HG02798 (cell line): ENCODE data around the gene KIF20B.

Experiments used
- ATAC-seq: cut with Tn5 transposase; IDR thresholded peaks from one replicate; pipeline ENCODE4 v1.9.1; 2021; ENCODE audit warnings: mild to moderate bottlenecking; ENCODE audit not compliant: unreplicated experiment, poor library complexity

Gene KIF20B

DNA sequence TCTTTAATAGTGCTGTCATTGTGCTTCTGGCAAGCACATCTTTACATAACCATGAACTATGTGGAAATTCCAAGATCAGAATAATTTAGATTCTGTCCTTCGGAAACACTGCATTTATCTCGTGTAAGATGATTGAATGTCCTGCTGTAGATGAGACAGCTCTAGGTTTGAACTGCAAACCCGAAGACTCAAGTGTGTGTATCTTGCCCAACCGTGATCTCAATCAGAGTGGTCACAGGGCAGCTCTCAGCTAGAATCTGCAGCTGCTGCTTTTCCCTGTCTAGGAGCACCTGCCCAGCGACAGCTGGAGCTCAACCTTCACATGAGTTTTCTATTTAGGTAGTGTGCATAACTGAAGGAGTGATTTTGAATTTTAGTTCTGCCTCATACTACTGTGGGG is 17.5 kb upstream of the KIF20B start:
- ATAC-seq: no peak

DNA sequence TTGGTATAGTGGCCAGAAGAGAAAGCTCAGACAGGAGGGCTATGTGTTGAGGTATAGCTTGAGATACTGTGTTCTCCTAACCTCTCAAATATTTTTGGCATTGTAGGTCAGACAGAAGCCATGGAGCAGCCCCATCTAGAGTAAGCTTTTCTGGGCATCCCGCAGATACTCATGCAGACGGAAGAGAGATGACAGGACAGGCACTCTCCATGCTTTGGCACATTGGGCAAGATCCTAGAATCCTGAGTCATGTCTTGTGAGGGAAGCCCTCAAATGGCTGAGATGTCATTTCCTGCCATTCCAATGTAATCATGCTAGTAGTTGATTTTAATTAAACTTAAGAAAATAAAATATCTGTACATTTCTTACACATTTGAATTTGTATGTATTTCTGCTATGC is 16.8 kb upstream of the KIF20B start:
- ATAC-seq: no peak

DNA sequence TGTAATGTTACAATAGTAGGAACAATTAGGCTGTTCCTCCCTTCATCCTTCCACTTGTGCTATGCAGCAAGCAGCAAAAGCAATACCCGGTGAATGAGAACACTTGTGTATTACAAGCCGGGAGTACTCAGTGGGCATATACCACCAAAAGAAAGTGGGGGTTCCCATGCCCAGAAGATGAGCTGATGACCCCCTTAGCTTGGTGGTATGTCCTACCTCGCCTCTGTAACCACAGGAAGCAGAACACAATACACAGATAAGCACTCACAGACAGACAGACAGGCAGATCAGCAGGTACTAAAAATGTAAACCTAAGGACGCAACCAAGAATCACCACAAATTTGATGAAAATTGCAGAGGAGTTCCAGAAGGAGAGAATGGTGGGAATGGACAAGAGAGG is 15.5 kb upstream of the KIF20B start:
- ATAC-seq: no peak

DNA sequence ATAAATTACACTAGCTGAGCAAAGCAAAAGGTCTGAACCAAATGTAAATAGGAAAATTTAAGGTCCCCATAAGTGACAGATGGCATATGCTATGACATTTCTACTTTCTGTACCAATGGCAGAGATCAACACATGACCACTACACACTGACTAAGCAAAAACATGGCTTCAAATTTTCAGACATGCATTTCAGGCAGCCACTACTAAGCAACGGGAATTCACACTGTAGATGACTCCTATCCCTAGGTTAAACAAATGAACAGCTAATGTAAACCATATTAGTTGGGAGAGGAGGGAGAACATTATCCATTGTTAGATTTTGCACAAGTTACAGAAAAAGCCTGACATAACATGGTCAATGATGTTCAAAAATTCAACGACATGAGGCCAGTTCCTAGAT is 11.4 kb upstream of the KIF20B start:
- ATAC-seq: no peak

DNA sequence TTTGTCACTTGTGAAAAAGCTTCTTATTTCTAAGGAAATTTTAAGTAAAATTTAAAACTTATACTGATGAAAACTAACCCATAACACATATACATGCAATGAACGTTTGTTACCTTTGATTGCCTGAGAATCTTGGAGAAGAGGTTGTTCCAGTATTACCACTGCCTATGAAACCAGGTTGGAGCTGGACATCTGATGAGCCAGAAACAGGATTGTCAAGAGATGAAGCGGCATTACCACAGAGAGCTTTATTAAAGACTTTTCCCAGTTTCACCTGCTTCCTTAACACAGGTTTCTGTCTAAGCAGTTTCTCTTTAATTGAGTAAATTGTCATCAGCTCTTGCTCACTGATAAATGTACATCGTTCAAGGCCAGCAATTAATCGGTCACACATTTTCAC is 9.0 kb upstream of the KIF20B start:
- no peak for ATAC-seq

DNA sequence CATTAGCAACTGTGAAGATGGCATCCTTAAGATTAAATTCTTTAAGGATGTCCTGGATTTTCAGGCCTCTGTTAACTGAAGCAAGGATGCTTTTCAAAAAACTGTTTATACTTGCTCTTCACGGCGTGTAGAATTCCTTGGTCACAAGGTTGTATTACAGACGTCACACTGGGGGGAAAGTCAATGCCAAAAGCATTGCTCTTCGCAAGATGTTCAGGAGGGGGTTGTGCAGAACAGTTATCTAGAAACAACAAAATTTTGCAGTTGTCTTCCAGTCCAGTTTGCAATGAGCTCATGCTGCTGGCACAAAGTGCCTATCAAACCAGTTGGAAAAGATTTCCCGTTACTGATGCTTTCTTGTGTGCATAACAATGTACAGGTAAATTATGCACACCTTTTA is 8.2 kb upstream of the KIF20B start:
- ATAC-seq: no peak

DNA sequence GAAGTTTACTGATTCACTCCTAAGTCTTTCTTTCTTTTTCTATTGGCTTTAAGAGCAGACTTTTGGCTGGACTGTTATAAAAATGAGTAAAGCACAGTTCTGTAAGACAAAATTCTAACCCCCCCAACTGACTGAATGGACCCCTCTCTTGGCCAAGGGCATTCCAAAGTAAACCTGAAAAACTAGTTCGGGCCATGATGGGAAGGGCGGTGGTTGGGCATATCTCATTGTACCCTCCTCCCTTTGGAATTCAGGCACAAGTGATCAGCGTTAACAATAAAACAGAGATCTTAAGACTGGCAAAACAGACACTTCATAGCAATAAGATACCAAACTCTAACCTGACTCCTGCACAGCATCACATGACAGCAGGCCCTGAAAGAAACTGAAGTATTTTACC is 6.1 kb upstream of the KIF20B start:
- no peak for ATAC-seq

DNA sequence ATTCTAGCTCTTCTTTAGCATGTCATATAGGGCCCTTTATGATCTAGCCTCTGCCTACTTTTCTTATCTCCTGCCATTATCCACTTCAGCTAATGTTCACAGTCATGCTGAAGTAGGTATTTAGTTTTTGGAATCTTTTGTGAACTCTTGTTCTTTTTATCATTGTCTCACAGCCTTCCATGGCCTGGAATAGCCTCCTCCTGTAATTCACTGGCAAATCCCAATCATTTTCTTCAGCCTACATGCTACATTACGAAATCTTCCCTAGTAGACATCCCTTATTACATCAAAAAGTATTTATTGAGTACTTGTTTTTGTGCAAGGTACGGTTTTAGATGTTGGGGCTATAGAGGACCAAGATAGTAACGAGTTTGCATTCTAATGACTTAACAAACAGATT is 3.4 kb upstream of the KIF20B start:
- no peak for ATAC-seq

DNA sequence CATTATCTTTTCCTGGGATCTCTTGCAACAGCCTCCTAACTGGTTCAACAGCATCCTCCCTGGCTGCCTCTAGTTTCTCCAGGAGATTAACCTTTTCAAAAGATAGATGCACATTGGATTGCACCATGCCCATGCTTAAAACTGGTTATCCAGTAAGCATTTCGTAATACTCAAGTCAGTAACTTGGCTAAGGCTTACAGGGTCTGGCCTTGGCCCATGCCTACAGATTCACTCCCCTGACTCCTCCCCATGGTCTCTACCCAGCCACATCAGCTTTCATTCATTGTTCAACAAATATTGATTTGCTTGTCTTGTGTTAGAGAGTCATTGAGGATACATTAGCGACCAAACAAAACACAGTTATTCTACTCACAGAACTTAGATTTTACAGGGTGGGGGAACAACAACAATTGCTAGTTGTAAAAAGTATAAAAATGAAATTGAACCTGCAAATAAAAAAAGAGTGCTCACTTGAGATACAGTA is 1.8 kb upstream of the KIF20B start:
- ATAC-seq: no peak

DNA sequence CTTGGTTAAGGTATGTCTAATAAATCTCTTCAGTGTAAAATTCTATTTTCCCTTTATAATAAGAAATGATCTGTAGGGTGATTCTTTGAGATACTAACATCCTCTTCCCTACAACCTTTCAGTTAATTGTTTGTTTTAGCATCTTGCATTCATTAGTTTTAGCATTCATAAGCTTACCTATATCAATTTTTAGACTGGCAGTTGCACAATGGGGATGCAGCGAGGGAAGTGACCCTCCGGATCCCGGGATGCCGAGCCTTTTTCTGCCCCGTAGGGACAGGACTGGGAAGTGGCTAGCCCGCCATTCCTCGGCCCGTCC is 508 bp upstream of the KIF20B start:
- no peak for ATAC-seq

DNA sequence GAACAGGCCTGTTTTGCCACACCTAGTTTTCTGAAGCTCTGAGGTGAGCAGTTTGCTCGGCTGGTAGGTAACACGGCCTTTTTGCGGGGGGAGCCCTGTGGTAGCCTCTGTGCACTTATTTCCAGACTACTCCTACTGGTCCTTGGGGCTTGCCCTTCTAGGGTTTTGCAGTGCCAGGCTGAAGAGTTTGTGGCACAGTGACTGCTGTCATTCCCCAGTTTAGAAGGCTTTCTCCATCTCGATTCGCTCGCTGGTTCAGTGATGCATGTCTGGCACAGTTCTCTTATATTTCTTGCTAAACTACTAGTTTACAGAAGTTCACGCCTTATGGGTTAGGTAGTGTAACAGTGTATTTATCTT is 711 bp downstream of the KIF20B start:
- no peak for ATAC-seq

DNA sequence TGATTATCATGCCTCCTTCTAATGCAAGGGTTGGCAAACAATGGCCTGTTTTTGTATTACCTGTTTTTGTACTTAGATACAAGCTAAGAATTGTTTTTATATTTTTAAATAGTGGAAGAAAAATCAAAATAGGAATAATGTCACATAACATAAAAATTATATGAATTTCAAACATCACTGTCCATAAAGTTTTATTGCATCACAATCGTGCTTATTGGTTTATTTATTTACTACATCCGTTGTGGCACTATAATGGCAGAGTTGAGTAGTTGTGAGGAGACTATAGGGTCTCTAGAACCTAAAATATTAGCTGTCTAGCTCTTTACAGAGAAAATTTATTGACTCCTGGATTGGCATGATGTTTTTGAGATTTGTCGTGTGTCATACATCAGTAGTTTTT is 4.1 kb downstream of the KIF20B start:
- ATAC-seq: no peak

DNA sequence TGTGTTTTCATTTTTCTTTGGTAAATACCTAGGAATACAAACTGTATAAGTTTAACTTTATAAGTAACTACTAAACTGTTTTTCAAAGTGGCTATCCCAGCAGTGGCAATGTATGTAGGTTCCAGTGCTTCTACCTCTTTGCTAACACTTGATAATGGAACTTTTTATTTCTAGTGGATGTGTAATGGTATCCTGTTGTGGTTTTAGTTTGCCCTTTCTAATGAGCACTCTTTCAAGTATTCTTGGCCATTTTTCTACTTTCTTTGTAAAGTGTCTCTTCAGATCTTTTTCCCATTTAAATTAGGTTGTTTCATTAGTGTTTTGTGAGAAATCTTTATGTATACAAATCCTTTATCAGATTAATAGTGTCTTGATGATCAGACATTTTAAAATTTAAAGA is 4.6 kb downstream of the KIF20B start:
- ATAC-seq: no peak

DNA sequence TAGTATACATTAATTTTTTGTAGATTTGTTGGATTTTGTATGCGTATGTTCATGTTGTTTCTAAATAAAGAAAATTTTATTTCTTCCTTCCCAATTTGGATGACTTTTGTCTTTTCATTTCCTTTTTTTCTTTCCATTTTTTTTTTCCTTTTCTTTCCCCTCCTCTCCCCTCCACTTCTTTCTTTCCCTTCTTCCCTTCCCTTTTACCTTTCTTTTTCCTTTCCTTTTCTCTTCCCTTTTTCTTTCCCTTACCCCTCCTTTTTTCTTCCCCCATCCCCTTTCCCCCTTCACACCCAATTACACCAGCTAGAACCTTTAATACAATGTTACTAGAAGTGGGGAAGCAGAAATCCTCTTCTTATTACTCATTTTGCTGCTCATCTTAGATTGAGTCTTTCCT is 6.0 kb downstream of the KIF20B start:
- ATAC-seq: no peak

DNA sequence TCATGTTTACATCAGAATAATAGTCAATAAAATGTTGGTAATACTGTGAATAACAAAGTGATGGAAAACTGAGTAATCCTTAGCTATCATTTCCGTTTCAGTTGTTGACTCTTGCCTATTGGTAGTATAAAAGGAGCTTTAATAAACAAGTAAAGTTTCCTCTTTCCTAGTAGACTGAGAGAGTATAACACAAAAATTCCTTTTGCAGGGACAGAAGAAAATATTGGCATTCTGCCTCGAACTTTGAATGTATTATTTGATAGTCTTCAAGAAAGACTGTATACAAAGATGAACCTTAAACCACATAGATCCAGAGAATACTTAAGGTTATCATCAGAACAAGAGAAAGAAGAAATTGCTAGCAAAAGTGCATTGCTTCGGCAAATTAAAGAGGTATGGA is 9.4 kb downstream of the KIF20B start:
- no peak for ATAC-seq

DNA sequence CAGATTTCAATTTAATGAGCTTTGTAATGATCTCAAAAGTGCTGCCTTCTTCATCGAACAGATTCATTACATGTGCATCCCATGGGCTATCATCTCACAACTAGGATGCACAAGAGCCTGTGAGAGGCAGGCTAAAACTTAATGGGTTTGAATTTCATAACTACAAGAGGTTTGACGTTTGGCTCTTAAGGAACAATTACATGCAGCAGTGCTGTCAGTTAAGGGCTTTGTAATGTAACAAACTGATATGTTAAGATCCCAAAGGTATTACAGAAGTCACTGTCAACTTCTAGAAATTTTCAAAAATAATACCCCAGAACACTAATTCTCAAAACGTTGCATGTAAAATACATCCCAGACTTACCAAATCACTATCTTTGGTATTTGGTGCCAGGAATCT is 33.2 kb downstream of the KIF20B start:
- ATAC-seq: no peak

DNA sequence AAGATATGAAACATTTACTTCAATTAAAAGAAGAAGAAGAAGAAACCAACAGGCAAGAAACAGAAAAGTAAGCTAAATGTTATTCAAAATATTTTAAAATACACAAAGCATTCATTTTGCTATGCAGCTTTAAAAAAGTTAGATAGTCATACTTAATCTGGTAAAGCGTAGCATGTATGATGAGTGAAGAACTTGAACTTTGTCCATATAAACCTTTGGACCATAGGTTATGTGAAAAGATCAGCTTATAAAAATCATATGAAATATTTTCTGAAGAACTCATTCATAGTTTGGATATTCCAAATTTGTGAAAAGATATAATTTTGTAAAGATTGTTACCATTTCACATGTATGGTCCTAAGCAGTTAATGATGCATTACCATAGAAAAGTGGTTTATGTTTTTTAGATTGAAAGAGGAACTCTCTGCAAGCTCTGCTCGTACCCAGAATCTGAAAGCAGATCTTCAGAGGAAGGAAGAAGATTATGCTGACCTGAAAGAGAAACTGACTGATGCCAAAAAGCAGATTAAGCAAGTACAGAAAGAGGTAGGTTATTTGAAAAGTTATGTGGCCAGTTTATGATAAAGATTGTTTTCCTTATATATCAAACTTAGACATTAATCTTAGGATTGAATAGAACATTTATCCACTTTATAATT is 37.3 kb downstream of the KIF20B start:
- peak; percentile 87 for ATAC-seq

DNA sequence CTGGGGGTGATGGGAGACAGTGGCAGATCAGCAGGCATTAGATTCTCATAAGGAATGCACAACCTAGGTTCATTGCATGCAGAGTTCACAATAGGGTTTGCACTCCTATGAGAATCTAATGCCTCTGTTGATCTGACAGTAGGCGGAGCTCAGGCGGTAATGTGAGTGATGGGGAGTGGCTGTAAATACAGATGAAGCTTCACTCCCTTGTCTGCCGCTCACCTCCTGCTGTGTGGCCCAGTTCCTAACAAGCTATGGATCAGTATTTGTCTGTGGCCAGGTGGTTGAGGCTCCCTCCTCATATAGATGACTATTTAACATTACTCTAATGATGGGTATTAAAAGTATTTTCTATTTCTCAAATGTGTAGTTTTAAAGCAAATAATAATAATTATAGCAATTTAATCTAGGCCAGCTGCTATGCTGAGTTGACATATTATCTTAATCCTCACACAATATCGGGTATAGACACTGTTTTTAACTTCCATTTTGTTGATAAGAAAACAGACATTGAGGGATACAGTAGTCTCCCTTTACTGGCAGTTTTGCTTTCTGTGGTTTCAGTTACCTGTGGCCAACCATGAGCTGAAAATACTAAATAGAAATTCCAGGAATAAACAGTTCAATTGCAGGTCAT is 39.9 kb downstream of the KIF20B start:
- no peak for ATAC-seq

DNA sequence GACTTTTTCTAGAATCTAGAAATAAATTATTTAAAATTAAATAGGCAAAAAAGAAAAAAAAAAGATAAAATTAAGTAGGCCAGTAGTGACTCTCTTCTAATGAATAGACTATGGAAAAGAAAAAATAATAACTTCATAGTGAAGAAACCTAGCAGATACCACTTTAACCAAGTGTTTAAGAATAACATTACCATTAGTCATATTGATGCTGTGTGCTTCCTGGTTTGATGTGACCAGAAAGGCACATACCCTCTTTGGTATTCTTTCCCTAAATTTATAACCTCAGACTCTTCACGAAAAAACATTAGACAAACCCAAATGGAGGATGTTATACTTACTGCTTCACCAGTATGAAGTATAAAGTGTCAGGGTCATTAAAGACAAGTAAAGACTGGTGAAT is 42.6 kb downstream of the KIF20B start:
- no peak for ATAC-seq

DNA sequence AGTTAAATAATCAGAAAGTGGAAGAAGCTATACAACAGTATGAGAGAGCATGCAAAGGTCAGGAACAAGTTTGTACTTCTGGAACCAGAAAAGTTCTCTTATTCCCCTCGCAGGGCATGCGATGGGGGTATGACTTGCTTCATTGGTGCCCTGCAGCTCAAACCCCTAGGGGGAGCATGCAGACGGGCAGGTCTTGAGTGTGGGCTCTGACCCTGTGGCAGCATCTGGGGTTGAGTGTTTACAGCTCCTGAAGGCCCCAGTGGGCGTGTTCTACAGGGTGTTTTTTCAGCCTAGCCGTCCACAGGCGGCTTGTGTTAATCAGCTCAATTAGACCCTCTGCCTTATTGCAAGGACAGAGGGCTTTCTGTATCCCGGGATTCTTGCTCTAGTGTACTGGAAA is 44.5 kb downstream of the KIF20B start:
- ATAC-seq: no peak

DNA sequence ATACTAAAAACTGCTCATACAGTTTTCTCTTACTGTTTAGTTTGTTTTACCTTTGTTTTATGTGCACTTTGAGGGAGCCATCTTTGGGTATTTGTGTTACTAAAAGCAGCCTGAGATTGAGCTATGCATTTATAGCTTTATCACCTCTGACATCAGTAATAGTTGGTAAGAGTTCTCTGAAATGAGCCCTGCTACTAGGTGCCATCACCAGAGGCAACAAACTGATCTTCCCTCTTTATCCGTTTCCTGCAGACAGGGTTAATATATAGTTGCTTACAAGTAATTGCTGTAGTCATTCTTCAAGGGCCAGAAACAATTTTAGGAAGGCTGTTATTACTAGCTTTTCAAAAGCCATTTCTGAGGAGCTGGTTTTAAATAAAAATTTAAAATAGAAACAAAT is 49.1 kb downstream of the KIF20B start:
- no peak for ATAC-seq

DNA sequence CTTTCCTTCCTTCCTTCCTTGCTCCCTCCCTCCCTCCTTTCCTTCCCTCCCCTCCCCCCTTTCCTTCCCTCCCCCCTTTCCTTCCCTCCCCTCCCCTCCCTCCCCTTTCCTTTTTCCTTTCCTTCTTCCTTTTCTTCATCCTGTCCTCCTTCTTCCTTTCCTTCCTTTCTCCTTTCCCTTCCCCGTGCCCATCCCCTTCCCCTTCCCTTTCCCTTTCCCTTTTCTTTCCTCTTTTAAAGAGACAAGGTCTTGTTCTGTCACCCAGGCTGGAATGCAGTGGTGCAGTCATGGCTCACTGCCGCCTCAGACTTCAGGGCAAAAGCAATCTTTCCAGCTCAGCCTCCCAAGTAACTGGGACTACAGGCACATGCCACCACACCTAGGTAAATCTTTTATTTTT is 54.0 kb downstream of the KIF20B start:
- ATAC-seq: no peak

DNA sequence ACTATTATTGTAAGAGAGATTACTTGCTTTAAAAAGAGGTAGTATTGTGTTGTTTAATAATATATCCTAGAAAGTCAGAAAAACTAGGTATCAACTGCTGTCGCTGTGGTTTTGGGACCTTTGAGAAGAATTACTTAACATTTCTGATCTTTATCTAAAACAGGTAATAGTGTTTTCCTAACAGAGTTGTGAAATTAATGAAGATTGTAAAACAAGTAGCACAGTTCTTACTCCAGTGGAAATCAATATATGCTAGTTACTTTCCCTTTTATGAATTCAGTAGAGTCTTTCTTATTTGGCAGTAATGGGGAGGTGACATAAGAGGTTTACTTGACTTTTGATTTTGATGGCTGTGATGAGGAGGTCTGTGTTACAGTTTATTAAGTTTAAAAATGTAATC is 58.1 kb downstream of the KIF20B start:
- ATAC-seq: no peak
